Measurements from ENCODE around the gene GRXCR1.

GRCh38 chr4:42995343-42995944 lies 102.9 kb downstream of the GRXCR1 start:
- TF ChIP-seq CTCF (IDR thresholded peaks at IDR 0.05; ENCODE audit: low read depth, low read length) (peak; percentile 82), EZH2phosphoT487 (IDR thresholded peaks at IDR 0.05; ENCODE audit: low read depth) (no peak)
